ENCODE data around the gene CPLX1. TPM values are rescaled to one million over a fixed set of nuclear protein-coding genes. Genes with fewer than 3 reads are reported as not detected.

The CPLX1 gene
- under 1 TPM in 1 of 2 experiments, not detected in 1; 0.15 TPM for total RNA-seq

- ChIA-PET POLR2A (no interaction called here), CTCF (no interaction called here)
Measured at GRCh38 chr4:825971-826330, at the start of gene CPLX1. CPLX1 (minus strand) TSS chr4:826129; CDS start chr4:824522, 1,607 bp downstream.

- ChIA-PET CTCF (no interaction called here), POLR2A (no interaction called here)
Measured at GRCh38 chr4:874971-875817, 49.3 kb upstream of the CPLX1 start.

GRCh38 chr4:874056-874455 lies 48.1 kb upstream of the CPLX1 start:
- CTCF ChIA-PET, result no interaction called here
- POLR2A ChIA-PET, result no interaction called here

GRCh38 chr4:872241-872981 lies 46.5 kb upstream of the CPLX1 start:
- ChIA-PET POLR2A (no interaction called here), CTCF (no interaction called here)

- CTCF ChIA-PET, result no interaction called here
- POLR2A ChIA-PET, result no interaction called here
Measured at GRCh38 chr4:871484-871883, 45.6 kb upstream of the CPLX1 start.

- POLR2A ChIA-PET, result no interaction called here
- CTCF ChIA-PET, result no interaction called here
Measured at GRCh38 chr4:870951-871350, 45.0 kb upstream of the CPLX1 start.

- ChIA-PET POLR2A (no interaction called here), CTCF (no interaction called here)
Measured at GRCh38 chr4:869776-870175, 43.8 kb upstream of the CPLX1 start.

GRCh38 chr4:868421-868820 lies 42.5 kb upstream of the CPLX1 start:
- POLR2A ChIA-PET, result no interaction called here
- CTCF ChIA-PET, result no interaction called here

GRCh38 chr4:867526-868250 lies 41.8 kb upstream of the CPLX1 start:
- POLR2A ChIA-PET, result no interaction called here
- CTCF ChIA-PET, result interaction anchor here (1.4 kb wide), 1 partner anchor 125 kb away, joined by 3 read pairs; no protein-coding TSS in a partner anchor

- ChIA-PET POLR2A (no interaction called here), CTCF (interaction anchor here (1.4 kb wide), 1 partner anchor 124 kb away, joined by 3 read pairs; no protein-coding TSS in a partner anchor)
Measured at GRCh38 chr4:866761-867390, 40.9 kb upstream of the CPLX1 start.

GRCh38 chr4:866068-866760 lies 40.3 kb upstream of the CPLX1 start:
- CTCF ChIA-PET, result interaction anchor here (1.4 kb wide), 1 partner anchor 124 kb away, joined by 3 read pairs; no protein-coding TSS in a partner anchor
- POLR2A ChIA-PET, result no interaction called here

- CTCF ChIA-PET, result no interaction called here
- POLR2A ChIA-PET, result no interaction called here
Measured at GRCh38 chr4:865572-865971, 39.6 kb upstream of the CPLX1 start.

- CTCF ChIA-PET, result no interaction called here
Measured at GRCh38 chr4:865121-865465, 39.2 kb upstream of the CPLX1 start.

GRCh38 chr4:864456-865120 lies 38.7 kb upstream of the CPLX1 start:
- ChIA-PET CTCF (no interaction called here), POLR2A (no interaction called here)

More at GRCh38 chr4:865121-865465, 39.2 kb upstream of the CPLX1 start:
- POLR2A ChIA-PET, result no interaction called here

- POLR2A ChIA-PET, result no interaction called here
- CTCF ChIA-PET, result no interaction called here
Measured at GRCh38 chr4:860561-860960, 34.6 kb upstream of the CPLX1 start.

GRCh38 chr4:859496-859895 lies 33.6 kb upstream of the CPLX1 start:
- CTCF ChIA-PET, result no interaction called here
- POLR2A ChIA-PET, result interaction anchor here (0.6 kb wide), 1 partner anchor 404 kb away, joined by 3 read pairs; no protein-coding TSS in a partner anchor

- ChIA-PET CTCF (no interaction called here), POLR2A (no interaction called here)
Measured at GRCh38 chr4:858831-859451, 33.0 kb upstream of the CPLX1 start.

GRCh38 chr4:858041-858481 lies 32.1 kb upstream of the CPLX1 start:
- ChIA-PET POLR2A (no interaction called here), CTCF (no interaction called here)

- ChIA-PET POLR2A (no interaction called here), CTCF (no interaction called here)
Measured at GRCh38 chr4:857461-857860, 31.5 kb upstream of the CPLX1 start.

All from activated CD8-positive, alpha-beta memory T cell treated with anti-CD3 and anti-CD28 coated beads for 36 hours (primary cell).